Activated T-helper 1 cell treated with anti-CD3 and anti-CD28 coated beads, Interleukin-2, amount 50 U/mL, for 16 hours (primary cell): Measurements from ENCODE around the gene CISD3.
"Not testable (repeated sequence)": the region's sequence is repeated elsewhere in the genome, so short reads cannot be mapped to it uniquely, and the experiment has no call there.

Experiments
- DNase-seq, 2 donors: peaks; one replicate each; pipeline ENCODE4 v3.0.0-alpha.2; 2020; ENCODE audit warnings: low read depth in 1 of 2, low spot score in 1 of 2

Gene CISD3

DNA sequence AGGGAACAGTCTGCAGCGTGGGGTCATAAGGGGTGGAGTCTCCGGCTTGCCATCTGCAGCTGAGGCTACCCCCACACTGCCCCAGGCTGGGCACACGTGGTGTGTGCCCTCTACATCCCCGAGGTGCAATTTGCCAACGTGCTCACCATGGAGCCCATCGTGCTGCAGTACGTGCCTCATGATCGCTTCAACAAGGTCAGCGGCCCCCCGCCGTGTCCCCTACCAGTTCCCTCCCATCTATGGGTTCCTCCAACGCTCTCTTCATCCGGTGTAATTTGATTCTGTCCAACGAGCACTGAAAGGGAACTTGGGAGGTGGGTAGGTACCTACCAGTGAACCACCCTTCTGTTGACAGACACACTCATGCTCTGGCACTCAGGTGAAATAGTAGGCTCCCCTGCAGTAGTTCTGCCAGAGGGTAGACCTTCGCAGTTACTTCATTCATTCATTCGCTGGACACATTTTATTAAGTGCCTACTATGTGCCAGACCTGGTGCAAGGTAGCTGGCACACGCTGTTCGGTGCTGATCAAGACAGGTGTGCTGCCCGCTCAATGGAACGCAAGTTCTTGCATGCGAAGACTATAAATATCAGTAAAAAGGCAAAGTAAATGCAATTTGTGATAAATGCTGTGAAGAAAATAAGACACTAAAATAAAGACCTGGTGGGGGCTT lies 22.3 kb upstream of the CISD3 start:
- DNase-seq: no peak

DNA sequence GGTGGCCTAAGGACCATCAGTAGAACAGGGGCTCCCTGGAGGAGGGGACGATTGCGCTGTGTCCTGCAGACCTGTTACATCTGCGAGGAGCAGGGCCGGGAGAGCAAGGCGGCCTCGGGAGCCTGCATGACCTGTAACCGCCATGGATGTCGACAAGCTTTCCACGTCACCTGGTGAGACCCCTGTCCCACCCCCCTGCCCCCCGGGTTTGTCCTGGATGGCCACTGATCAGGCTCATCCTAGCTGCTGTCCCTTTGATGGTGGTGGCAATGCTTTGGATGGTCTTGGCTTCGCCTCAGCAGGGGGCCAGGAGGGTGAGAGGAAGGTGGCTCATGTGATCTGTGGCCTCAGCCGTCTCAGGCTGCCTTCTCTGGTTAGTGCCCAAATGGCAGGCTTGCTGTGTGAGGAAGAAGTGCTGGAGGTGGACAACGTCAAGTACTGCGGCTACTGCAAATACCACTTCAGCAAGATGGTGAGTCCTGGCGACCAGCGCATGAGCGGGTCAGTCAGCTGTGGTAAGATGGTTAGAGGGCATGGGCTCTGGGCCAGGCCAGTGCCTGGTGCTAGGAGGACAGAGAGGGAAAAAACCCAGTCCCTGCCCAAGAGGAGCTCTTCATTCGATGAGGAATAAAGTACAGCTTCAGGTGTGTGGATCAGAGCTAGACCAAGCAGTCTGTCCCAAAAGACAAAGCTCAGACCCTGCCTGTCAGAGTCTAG lies 20.9 kb upstream of the CISD3 start:
- no peak for DNase-seq

DNA sequence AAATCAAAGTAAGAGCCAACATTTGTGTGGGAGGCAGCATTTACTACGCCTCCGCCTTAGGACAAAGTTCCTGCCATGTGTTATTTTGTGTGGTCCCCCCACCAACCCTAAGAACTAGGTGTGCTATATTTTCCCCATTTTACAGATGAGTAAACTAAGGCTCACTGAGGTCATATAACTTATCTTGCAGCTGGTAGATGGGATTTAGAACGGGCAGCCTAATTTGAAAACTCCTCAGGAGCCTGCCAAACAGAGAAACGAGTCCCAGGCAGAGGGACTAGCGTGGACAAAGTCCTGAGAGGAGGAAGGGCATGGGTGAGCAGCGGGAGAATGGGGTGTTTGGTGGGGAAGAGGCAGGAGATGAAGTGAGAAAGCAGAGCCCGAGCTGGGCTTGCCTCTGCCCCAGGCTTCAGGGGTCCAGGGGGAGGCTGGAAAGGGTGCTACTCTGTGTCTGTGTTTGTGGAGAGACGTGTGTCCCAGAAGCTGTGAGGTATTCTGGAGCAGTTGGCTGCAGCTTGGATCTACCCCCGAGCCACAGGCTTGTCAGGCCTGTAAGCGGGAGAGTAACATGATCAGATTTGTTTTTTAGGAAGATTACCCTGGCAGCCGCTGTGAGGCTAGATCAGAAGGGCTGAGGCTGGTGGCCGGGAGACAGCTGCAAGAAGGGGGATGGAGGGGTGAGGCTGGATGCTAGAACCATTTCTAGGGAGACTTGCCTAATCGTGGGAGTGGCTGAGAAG lies 20.1 kb upstream of the CISD3 start:
- DNase-seq: no peak

DNA sequence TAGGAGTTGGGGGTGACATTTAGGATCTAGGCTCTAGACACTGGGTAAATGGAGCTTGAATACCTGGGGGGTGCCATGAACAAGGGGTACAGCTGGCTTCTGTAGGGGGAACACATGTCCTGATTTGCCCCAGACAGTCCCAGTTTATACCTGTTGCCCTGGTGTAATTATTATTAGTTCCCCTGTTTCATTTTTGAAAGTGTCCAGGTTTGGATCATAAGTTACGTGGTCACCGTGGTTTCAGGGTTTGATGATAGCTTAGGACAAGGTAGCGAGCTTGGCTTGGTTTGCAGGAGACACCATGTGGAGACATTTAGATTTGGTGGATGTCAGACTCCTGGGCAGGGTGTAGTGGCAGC lies 19.6 kb upstream of the CISD3 start:
- no peak for DNase-seq

DNA sequence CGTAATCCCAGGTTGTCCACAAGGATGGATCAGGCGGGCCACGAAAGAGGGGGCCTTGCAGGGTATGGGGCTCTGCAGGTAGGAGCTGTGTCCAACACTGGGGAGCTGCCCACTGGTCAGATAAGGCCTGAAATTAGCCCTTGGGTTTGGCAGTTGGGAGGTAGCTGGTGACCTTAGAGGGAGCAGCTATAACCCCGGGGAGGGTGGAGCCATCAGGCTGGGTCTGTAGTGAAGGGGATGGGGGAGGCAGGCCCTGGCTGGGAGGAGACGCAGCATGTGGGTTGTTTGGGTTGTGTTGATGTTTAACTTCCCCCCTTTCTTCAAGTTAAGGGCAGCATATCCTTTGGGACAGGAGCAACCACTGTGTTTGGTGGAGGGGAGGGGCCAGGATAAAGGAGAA lies 19.2 kb upstream of the CISD3 start:
- DNase-seq: no peak

DNA sequence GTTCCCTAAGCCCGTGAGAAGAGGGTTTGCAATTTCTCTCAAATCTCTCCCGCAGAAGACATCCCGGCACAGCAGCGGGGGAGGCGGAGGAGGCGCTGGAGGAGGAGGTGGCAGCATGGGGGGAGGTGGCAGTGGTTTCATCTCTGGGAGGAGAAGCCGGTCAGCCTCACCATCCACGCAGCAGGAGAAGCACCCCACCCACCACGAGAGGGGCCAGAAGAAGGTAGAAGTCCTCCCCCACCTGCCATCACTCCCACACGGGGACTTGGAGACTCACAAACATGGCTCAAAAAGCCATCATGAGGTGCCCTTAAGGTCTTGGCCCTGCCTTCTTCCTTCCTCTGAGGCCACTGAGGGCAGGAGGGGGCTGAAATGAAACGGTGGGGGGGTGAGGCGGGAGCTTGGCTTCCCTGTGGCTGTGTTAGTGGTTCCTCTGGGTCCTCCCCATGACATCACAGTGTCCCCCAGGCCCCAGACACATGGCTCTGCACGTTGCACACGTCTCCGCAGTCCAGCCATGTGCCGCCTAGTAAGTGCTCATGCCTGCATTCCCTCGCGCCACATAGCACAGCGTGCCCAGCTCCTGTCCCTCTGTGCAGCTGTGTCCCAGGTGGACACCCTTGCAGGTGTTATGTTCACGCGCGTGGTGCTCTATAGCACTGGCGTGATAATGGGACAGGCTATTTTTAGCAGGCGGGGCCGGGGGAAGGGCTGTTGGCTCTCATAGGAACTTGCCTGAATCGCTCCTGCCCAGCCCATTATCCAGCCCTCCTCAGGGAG lies 18.2 kb upstream of the CISD3 start:
- DNase-seq: no peak

DNA sequence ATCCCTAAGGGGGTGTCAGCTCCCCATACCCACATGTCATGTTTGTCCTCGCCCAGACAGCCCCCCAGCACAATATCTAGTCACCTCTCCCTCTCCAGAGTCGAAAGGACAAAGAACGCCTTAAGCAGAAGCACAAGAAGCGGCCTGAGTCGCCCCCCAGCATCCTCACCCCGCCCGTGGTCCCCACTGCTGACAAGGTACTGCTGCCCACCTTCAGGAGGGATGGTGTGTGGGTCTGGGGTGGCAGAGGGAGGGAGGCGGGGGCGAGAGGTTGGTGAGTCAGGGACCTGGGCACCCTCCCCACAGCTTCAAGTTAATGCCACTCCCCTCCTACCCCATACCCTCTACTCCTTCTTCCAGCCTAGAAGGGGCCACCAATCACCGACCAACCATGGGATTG lies 17.5 kb upstream of the CISD3 start:
- no peak for DNase-seq

DNA sequence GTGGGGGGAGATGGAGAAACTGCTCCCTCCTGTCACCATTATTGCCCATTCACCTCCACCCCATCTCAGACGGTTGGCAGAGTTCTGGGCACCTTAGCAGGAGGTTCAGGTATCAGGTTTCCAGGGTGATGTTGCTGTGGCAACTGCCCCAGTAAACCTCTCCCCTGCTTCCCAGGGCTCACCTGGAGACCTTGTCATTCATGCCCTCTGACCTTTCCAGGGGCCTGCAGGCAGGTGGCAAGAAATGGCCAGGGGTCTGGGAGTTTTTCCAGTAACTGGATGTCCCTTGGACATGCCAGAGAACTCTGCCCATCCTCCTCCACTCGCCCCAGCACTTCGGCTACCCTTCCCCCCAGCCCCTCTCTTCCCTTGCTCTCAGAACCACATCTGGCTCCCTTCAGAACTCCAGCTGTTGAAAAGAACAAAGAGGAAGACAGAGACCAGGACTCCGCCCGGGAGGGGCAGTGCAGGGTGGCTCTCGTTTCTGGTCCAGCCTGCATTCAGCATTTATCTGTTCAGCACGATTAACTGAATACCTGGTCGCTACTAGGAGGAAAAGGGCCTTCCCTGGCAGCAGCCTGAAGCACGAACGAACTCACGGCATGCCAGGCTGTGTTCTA lies 16.6 kb upstream of the CISD3 start:
- DNase-seq: no peak

DNA sequence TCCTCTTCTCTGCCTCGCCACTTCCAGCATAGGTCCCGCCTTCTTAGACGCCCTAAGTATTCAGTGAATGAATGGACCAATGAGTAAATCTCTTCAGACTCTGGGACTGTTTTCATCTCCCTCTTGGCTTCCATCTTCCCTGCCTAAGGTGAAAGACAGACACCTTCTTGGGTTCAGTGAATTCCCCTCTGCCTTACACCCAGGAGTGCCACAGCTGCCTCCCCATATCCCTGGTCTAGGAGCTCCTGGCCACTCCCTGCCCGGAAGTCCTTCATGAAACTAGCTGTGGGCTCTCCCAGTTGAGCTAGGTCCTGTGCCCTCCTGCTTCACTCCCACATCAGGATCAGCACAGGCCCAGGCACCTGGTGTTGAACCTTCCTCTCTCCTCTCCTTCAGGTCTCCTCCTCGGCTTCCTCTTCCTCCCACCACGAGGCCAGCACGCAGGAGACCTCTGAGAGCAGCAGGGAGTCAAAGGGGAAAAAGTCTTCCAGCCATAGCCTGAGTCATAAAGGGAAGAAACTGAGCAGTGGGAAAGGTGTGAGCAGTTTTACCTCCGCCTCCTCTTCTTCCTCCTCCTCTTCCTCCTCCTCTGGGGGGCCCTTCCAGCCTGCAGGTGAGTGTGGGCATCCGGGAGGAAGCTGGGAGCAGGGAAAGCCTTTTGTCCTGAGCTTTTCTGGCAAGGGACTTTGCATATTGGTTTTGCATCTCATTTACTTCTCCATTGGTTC lies 14.8 kb upstream of the CISD3 start:
- DNase-seq: no peak

DNA sequence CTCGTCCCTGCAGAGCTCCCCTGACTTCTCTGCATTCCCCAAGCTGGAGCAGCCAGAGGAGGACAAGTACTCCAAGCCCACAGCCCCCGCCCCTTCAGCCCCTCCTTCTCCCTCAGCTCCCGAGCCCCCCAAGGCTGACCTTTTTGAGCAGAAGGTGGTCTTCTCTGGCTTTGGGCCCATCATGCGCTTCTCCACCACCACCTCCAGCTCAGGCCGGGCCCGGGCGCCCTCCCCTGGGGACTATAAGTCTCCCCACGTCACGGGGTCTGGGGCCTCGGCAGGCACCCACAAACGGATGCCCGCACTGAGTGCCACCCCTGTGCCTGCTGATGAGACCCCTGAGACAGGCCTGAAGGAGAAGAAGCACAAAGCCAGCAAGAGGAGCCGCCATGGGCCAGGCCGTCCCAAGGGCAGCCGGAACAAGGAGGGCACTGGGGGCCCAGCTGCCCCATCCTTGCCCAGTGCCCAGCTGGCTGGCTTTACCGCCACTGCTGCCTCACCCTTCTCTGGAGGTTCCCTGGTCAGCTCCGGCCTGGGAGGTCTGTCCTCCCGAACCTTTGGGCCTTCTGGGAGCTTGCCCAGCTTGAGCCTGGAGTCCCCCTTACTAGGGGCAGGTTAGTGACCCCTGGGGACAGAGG lies 13.7 kb upstream of the CISD3 start:
- no peak for DNase-seq

DNA sequence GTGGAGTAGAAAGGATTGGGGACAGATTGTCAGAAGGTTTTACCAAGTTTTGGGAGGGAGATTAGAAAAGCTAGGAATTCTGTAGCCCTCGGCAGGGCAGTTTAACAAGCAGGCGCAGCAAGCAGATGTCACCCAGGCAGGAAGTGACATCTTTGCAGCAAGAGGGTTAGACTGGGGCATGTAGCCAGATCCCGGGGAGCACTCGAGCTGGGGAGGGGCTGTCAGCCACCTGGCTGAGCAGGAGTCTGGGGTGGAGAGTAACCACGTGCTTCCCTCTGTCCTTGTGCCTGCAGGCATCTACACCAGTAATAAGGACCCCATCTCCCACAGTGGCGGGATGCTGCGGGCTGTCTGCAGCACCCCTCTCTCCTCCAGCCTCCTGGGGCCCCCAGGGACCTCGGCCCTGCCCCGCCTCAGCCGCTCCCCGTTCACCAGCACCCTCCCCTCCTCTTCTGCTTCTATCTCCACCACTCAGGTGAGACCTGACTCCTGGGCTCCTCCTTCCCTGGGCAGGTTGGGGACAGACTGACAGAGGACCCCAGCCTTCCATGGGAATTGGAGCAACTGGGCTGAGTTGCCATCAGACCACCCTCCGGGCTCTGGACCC lies 12.9 kb upstream of the CISD3 start:
- no peak for DNase-seq

DNA sequence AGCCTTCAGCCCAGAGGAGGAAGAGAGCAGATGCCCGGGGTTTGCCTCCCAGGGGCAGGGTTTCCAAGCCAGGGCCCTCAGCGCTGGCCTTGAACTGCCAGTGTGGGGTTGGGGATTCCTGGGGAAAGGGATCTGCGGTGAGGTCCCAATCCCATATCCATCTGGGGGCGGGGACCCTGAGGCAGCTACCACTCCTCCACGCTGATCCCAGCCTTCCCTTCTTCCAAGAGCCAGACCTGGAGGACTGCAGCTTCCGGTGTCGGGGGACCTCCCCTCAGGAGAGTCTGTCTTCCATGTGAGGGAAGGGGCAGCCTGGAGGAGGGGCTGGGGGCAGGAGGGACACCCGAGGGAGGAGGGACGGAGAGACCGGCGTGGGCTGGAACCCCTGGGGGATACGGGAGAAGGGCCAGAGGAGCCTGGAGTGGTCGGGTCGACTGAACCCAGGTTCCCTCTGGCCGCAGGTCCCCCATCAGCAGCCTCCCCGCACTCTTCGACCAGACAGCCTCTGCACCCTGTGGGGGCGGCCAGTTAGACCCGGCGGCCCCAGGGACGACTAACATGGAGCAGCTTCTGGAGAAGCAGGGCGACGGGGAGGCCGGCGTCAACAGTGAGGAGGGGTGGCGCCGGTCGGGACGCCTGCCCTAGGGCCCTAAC lies 10.7 kb upstream of the CISD3 start:
- no peak for DNase-seq

DNA sequence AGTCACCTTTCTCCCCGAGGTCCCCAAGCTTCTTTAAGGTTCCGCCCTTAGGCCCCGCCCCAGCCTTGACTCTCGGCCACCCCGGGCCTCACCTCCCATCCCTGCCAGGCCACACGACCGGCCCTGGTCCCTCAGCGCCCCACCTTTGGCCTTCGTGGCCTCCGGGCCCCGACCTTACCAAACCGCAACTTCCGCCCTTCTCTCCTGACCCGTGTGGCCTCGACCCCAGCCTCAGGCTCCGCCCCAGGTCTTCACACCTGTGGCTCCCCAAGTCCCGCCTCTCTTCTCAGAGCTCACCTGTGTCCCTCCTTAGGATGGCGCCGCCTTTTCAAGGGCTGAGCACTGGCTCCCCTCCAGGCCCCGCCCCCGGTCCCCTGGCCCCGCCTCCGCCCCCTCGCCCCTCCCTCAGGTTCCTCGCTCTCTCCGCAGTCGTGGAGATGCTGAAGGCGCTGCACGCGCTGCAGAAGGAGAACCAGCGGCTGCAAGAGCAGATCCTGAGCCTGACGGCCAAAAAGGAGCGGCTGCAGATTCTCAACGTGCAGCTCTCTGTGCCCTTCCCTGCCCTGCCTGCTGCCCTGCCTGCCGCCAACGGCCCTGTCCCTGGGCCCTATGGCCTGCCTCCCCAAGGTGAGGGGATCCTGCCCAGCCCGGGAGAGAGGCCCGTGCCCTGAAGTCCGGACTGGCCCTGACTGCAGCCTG lies 10.0 kb upstream of the CISD3 start:
- no peak for DNase-seq

DNA sequence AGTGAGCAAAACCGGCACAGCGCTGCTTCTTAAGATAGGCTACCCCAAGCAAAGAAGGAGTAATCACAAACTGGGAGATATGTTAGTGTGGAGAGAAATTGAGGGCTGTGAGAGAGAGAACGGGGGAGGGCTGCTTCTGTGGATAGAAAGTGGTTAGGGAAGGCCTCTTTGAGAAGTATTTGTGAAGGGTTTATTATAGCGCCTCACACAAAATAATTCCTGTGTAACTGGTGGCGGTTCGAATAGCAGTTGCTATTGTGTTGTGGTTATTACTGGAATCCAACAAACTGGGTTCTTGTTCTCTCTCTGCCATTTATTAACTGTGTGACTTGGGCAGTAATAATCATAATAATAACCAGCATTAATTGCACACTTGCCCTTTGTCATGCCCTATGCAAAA lies 9.2 kb upstream of the CISD3 start:
- no peak for DNase-seq

DNA sequence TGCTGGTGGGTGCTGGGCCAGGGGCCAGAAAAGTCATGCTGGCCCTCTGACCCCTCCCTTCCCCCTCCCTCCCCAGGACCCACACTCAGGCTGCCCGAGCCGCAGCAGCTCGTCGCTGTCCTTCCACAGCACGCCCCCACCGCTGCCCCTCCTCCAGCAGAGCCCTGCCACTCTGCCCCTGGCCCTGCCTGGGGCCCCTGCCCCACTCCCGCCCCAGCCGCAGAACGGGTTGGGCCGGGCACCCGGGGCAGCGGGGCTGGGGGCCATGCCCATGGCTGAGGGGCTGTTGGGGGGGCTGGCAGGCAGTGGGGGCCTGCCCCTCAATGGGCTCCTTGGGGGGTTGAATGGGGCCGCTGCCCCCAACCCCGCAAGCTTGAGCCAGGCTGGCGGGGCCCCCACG lies 8.3 kb upstream of the CISD3 start:
- no peak for DNase-seq

DNA sequence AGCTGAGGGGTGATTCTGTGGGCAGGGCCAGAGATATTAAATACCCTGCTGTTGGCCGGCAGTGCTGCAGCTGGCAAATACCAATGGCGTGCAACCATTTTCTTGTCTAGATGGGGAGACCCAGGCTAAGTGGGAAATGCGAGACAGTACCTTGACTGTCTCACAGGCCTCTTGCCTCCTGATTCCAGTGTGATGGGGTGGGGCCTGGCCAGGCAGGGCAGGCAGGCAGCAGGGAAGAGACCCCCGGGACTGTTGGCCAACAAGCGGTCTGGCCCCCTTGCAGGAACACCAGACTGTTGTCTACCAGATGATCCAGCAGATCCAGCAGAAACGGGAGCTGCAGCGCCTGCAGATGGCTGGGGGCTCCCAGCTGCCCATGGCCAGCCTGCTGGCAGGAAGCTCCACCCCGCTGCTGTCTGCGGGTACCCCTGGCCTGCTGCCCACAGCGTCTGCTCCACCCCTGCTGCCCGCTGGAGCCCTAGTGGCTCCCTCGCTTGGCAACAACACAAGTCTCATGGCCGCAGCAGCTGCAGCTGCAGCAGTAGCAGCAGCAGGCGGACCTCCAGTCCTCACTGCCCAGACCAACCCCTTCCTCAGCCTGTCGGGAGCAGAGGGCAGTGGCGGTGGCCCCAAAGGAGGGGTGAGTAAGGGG lies 5.7 kb upstream of the CISD3 start:
- DNase-seq: no peak

DNA sequence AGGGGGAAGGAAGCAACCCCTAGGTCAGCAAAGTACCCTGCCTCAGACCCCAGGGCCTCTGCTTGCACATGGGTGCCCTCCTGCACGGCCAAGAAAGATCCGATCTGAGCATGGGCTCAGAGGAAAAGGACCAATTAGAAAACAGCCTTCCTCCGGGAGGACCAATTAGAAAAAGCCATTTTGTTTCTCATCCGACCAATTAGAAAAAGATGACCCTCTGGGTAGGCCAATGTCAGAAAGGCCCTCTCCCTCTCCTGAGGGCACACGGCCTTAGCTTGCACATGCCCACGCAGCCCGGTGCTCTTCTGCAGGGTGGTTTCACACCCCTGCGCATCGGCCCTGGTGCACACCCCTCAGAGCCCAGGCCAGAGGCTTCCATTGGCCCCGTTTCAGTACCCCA lies 5.1 kb upstream of the CISD3 start:
- DNase-seq: no peak

DNA sequence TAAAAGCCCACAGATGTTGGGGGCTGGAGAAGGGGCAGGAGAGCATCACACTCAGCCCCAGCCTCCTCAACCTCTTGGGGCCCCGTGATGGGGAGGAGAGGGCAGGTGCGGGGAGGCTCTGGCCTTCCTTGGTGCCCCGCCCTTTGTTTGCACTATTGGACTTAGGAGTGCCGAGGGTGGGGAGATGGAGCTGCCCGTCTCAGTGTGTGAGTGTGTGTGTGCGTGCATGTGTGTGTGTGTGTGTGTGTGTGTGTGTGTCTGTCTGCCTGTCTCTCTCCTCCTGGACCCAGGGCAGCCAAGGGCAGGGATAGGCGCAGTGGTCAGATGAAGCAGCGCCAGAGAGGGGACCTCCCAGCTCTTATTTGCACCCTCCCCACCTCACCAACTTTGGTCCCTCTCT lies 4.0 kb upstream of the CISD3 start:
- DNase-seq: not testable (repeated sequence)
